ENCODE data around the gene CLEC3A.

The CLEC3A gene

GRCh38 chr16:78025631-78026030 lies 3.3 kb downstream of the CLEC3A start:
- TF ChIP-seq CTCF (IDR thresholded peaks at IDR 0.05), result no peak
- no peak overlapping the region for H3K27ac ChIP-seq
- no peak overlapping the region for H3K9ac ChIP-seq
- no peak overlapping the region for H3K4me3 ChIP-seq (ENCODE audit: low read depth, low read length)
- no peaks in the 10 kb centered on the region for H3K9me3 ChIP-seq (ENCODE audit: control insufficient read depth, low read length)
- H3K79me2 ChIP-seq, result no peaks in the 10 kb centered on the region
- no peak overlapping the region for H3K4me2 ChIP-seq (ENCODE audit: low read length)
- H3K4me1 ChIP-seq, result no peaks in the 10 kb centered on the region
- H3K27me3 ChIP-seq (ENCODE audit: control insufficient read depth, insufficient read depth, low read length), result no peaks in the 10 kb centered on the region
- H3K36me3 ChIP-seq (ENCODE audit: control insufficient read depth, insufficient read depth, low read length), result no peaks in the 10 kb centered on the region
- no peak overlapping the region for H2AFZ ChIP-seq

- Histone ChIP-seq H3K9ac (no peak overlapping the region), H3K9me3 (ENCODE audit: control insufficient read depth, low read length) (no peaks in the 10 kb centered on the region), H3K4me3 (ENCODE audit: low read depth, low read length) (no peak overlapping the region), H3K79me2 (no peaks in the 10 kb centered on the region), H3K27ac (no peak overlapping the region), H3K4me1 (no peaks in the 10 kb centered on the region), H3K27me3 (ENCODE audit: control insufficient read depth, insufficient read depth, low read length) (no peaks in the 10 kb centered on the region), H3K36me3 (ENCODE audit: control insufficient read depth, insufficient read depth, low read length) (no peaks in the 10 kb centered on the region), H2AFZ (no peak overlapping the region), H3K4me2 (ENCODE audit: low read length) (no peak overlapping the region)
- no peak for TF ChIP-seq CTCF (IDR thresholded peaks at IDR 0.05)
Measured at GRCh38 chr16:78028018-78028417, 5.7 kb downstream of the CLEC3A start.

GRCh38 chr16:78034530-78034929 lies 12.2 kb downstream of the CLEC3A start:
- no peak for TF ChIP-seq CTCF (IDR thresholded peaks at IDR 0.05)
- Histone ChIP-seq H3K27ac (no peak overlapping the region), H3K9ac (no peak overlapping the region), H3K36me3 (ENCODE audit: control insufficient read depth, insufficient read depth, low read length) (no peaks in the 10 kb centered on the region), H3K27me3 (ENCODE audit: control insufficient read depth, insufficient read depth, low read length) (no peaks in the 10 kb centered on the region), H3K79me2 (no peaks in the 10 kb centered on the region), H3K4me3 (ENCODE audit: low read depth, low read length) (no peak overlapping the region), H3K4me1 (no peaks in the 10 kb centered on the region), H3K4me2 (ENCODE audit: low read length) (no peak overlapping the region), H2AFZ (no peak overlapping the region), H3K9me3 (ENCODE audit: control insufficient read depth, low read length) (no peaks in the 10 kb centered on the region)

GRCh38 chr16:78035012-78035411 lies 12.7 kb downstream of the CLEC3A start:
- no peaks in the 10 kb centered on the region for H3K79me2 ChIP-seq
- no peaks in the 10 kb centered on the region for H3K36me3 ChIP-seq (ENCODE audit: control insufficient read depth, insufficient read depth, low read length)
- H3K9me3 ChIP-seq (ENCODE audit: control insufficient read depth, low read length), result no peaks in the 10 kb centered on the region
- no peak overlapping the region for H2AFZ ChIP-seq
- H3K27ac ChIP-seq, result no peak overlapping the region
- no peaks in the 10 kb centered on the region for H3K4me1 ChIP-seq
- no peak overlapping the region for H3K4me3 ChIP-seq (ENCODE audit: low read depth, low read length)
- no peak overlapping the region for H3K4me2 ChIP-seq (ENCODE audit: low read length)
- no peak for TF ChIP-seq CTCF (IDR thresholded peaks at IDR 0.05)
- no peaks in the 10 kb centered on the region for H3K27me3 ChIP-seq (ENCODE audit: control insufficient read depth, insufficient read depth, low read length)
- no peak overlapping the region for H3K9ac ChIP-seq

GRCh38 chr16:78040396-78040795 lies 18.0 kb downstream of the CLEC3A start:
- H3K9me3 ChIP-seq (ENCODE audit: control insufficient read depth, low read length), result no peaks in the 10 kb centered on the region
- no peak overlapping the region for H3K4me2 ChIP-seq (ENCODE audit: low read length)
- H3K36me3 ChIP-seq (ENCODE audit: control insufficient read depth, insufficient read depth, low read length), result no peaks in the 10 kb centered on the region
- H3K27ac ChIP-seq, result no peak overlapping the region
- no peaks in the 10 kb centered on the region for H3K27me3 ChIP-seq (ENCODE audit: control insufficient read depth, insufficient read depth, low read length)
- TF ChIP-seq CTCF (IDR thresholded peaks at IDR 0.05), result no peak
- no peak overlapping the region for H2AFZ ChIP-seq
- no peak overlapping the region for H3K4me3 ChIP-seq (ENCODE audit: low read depth, low read length)
- H3K79me2 ChIP-seq, result no peaks in the 10 kb centered on the region
- H3K9ac ChIP-seq, result no peak overlapping the region
- H3K4me1 ChIP-seq, result no peaks in the 10 kb centered on the region
